ENCODE measurements around the gene RAB8B.
A peak's percentile ranks its signal among the peaks of the same experiment; 100 is the strongest.

The RAB8B gene

GRCh38 chr15:63276342-63277037 is 87.1 kb downstream of the RAB8B start:
- no peak for DNase-seq (ENCODE audit: low spot score)

- DNase-seq (ENCODE audit: low spot score): peak; percentile 80
Observed at GRCh38 chr15:63277038-63277892, 87.9 kb downstream of the RAB8B start, which contains the start of gene APH1B. TSS of gene APH1B (plus strand) at chr15:63277605. CDS start at chr15:63277624, 19 bp downstream.

GRCh38 chr15:63277893-63278456 is 88.6 kb downstream of the RAB8B start:
- DNase-seq (ENCODE audit: low spot score): no peak

- no peak for DNase-seq (ENCODE audit: low spot score)
Observed at GRCh38 chr15:63283126-63283525, 93.7 kb downstream of the RAB8B start.

GRCh38 chr15:63284335-63284734 is 94.9 kb downstream of the RAB8B start:
- no peak for DNase-seq (ENCODE audit: low spot score)

- no peak for DNase-seq (ENCODE audit: low spot score)
Observed at GRCh38 chr15:63287109-63287508, 97.7 kb downstream of the RAB8B start.

- DNase-seq (ENCODE audit: low spot score): no peak
Observed at GRCh38 chr15:63288342-63288741, 98.9 kb downstream of the RAB8B start.

- DNase-seq (ENCODE audit: low spot score): peak; percentile 73
Observed at GRCh38 chr15:63288778-63289378, 99.5 kb downstream of the RAB8B start.

- no peak for DNase-seq (ENCODE audit: low spot score)
Observed at GRCh38 chr15:63291507-63291906, 102.1 kb downstream of the RAB8B start.

- no peak for DNase-seq (ENCODE audit: low spot score)
Observed at GRCh38 chr15:63292241-63292640, 102.8 kb downstream of the RAB8B start.

- no peak for DNase-seq (ENCODE audit: low spot score)
Observed at GRCh38 chr15:63292771-63293170, 103.4 kb downstream of the RAB8B start.

- no peak for DNase-seq (ENCODE audit: low spot score)
Observed at GRCh38 chr15:63294359-63294758, 105.0 kb downstream of the RAB8B start.

- no peak for DNase-seq (ENCODE audit: low spot score)
Observed at GRCh38 chr15:63295341-63295740, 105.9 kb downstream of the RAB8B start.

- DNase-seq (ENCODE audit: low spot score): no peak
Observed at GRCh38 chr15:63296195-63296594, 106.8 kb downstream of the RAB8B start.

GRCh38 chr15:63299943-63300575 is 110.7 kb downstream of the RAB8B start:
- DNase-seq (ENCODE audit: low spot score): no peak

- no peak for DNase-seq (ENCODE audit: low spot score)
Observed at GRCh38 chr15:63301088-63301487, 111.7 kb downstream of the RAB8B start.

- no peak for DNase-seq (ENCODE audit: low spot score)
Observed at GRCh38 chr15:63305260-63305659, 115.9 kb downstream of the RAB8B start.

GRCh38 chr15:63306492-63307073 is 117.2 kb downstream of the RAB8B start:
- DNase-seq (ENCODE audit: low spot score): no peak

GRCh38 chr15:63308491-63308890 is 119.1 kb downstream of the RAB8B start:
- DNase-seq (ENCODE audit: low spot score): no peak

GRCh38 chr15:63308947-63309346 is 119.5 kb downstream of the RAB8B start:
- no peak for DNase-seq (ENCODE audit: low spot score)

GRCh38 chr15:63310646-63311045 is 121.2 kb downstream of the RAB8B start:
- no peak for DNase-seq (ENCODE audit: low spot score)

- DNase-seq (ENCODE audit: low spot score): no peak
Observed at GRCh38 chr15:63312286-63312685, 122.9 kb downstream of the RAB8B start.
